Adrenal gland (tissue), 12 donors: Measurements from ENCODE around the gene TMEM117. TPM values are rescaled to one million over a fixed set of nuclear protein-coding genes. Genes with fewer than 3 reads are reported as not detected.
A peak's percentile ranks its signal among the peaks of the same experiment; 100 is the strongest.

Experiments used
- DNase-seq, 7 donors: peaks; one replicate each; pipeline ENCODE4 v3.0.0-alpha.2; 2019 to 2020
- H3K27ac ChIP-seq, 5 donors: fragments of 200-600 bp; sonication (generic) in 4 of 5; 1 replicate in 3 of 5; 2 replicates in 2 of 5; pipeline versions ENCODE4 v1.5.1 to v1.8.0; 2016 to 2020; ENCODE audit warnings: mild to moderate bottlenecking in 1 of 5
- H3K27me3 ChIP-seq: fragments of 200-600 bp; 2 replicates; pipeline ENCODE4 v1.8.0; 2021
- H3K36me3 ChIP-seq, 2 donors: fragments of 200-600 bp; replicated peaks in 1 of 2; 1 replicate in 1 of 2; 2 replicates in 1 of 2; pipeline versions ENCODE4 v1.5.1 to v1.8.0; 2018 to 2022
- H3K4me1 ChIP-seq, 2 donors: fragments of 200-600 bp; replicated peaks in 1 of 2; 1 replicate in 1 of 2; 2 replicates in 1 of 2; pipeline versions ENCODE4 v1.5.1 to v1.8.0; 2018 to 2021
- H3K4me3 ChIP-seq, 4 donors: fragments of 200-600 bp; sonication (generic) in 3 of 4; one replicate each; pipeline ENCODE4 v1.5.1; 2016 to 2018
- H3K9me3 ChIP-seq, 3 donors: fragments of 200-600 bp; sonication (generic) in 1 of 3; replicated peaks in 1 of 3; 1 replicate in 2 of 3; 2 replicates in 1 of 3; pipeline versions ENCODE4 v1.5.1 to v1.8.0; 2016 to 2021
- POLR2A ChIP-seq, 2 donors: fragments of 450-650 bp; IDR thresholded peaks; one replicate each; pipeline ENCODE4 v1.6.1; 2017; ENCODE audit warnings: antibody characterized with exemption in 2 of 2, mild to moderate bottlenecking in 2 of 2, moderate library complexity in 1 of 2
- WGBS, 4 donors: extraction: QIAGEN DNeasy Blood & Tissue Kit in 2 of 4; methylation state at CpG; one replicate each; pipeline versions ENCODE4 v1.1.5 to v1.1.7; 2013 to 2017; 5-methylcytosine and 5-hydroxymethylcytosine counted together
- intact Hi-C, 2 donors: fragments of 100-400 bp; cut with DNase I; formaldehyde crosslinking; loops; one replicate each; pipeline versions ENCODE4 v1.14.1 to v1.15.0; 2022 to 2023
- polyA plus RNA-seq, 3 donors: library from polyadenylated mRNA; stranded (reverse); fragments of 200-250 nt in 2 of 3; fragments of 350-450 nt in 1 of 3; fragmentation: Illumina TruSeq in 1 of 3; extraction: RNeasy Lipid Tissue Mini Kit (QIAGEN cat#74804) in 1 of 3; gene quantifications; one replicate each; pipeline ENCODE4 v1.2.3, GENCODE V29; 2013 to 2014
- total RNA-seq, 9 donors: library from RNA; depleted of rRNA in 4 of 9; stranded (reverse); fragments of >200 nt in 4 of 9; fragments of 120-200 nt in 1 of 9; fragmentation: NEBNext Ultra II Directional in 1 of 9; extraction: Animal tissue kit (Norgen Biotek cat#: 25700) in 1 of 9; gene quantifications; one replicate each; pipeline versions ENCODE4 v1.1.0 to v1.2.4, GENCODE V29; 2013 to 2023
- TF ChIP-seq, protein P1 (sequence below), 6 experiments: fragments of 450-650 bp in 4 of 6; fragments of 200-600 bp in 2 of 6; sonication (generic) in 1 of 6; IDR thresholded peaks; 1 replicate in 5 of 6; 2 replicates in 1 of 6; pipeline versions ENCODE4 v1.5.1 to v1.8.0; 2016 to 2021; ENCODE audit warnings: antibody characterized with exemption in 6 of 6, mild to moderate bottlenecking in 2 of 6, moderate library complexity in 1 of 6
- donor health status: healthy with polysubstance abuse.
- donor health status: Bipolar disorder and iron deficiency.
- donor health status: DM: yes; HTN: yes; CAD: no.
- donor health status: DM: no; HTN: no; CAD: no.
- donor health status: DM: no; HTN: no; CAD: no.
- donor health status: DM: yes; HTN: yes; CAD: no.

TMEM117 gene
- total and polyA plus RNA-seq, 12 donors = 1.9 to 38.5 (median 6.7) TPM

DNA sequence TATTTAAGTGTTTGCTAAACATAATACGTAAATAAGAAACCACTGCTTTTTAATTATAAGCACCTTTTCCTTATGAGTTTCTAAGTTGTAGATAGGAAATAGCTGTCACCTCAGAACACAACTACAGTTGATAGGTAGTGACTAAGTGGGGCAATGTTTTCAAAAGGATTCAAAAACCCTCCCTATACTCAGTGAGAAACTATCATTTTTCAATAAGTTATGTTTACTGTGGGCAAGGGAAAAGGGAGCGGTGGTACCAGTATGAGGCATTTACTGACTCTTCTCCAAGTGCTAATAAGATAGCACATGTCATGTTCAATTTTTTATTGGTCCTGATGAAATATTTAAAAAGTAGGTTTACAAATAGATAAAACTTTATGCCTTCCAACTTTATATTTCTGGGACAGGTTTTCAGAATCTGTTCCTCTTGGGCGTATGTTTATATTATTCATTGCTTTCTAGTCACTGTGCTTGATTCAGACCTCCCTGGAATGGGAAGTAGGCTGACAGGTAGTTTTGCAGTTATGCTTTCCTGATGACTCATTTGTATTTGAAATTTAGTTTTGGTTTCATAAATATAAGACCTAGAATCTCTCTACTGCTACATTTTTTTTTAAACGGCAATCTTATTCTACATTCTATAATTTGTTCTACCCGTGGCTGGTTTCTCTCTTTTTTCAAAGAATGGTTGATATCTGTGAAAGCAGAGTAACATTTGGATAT is 153.1 kb downstream of the TMEM117 start:
- Histone ChIP-seq H3K4me1 (peaks cover 0 to 12% of the 10 kb centered on the region in 2 donors), H3K27me3 (no peaks in the 10 kb centered on the region), H3K36me3 (no peaks in the 10 kb centered on the region), H3K9me3 (no peaks in the 10 kb centered on the region), H3K4me3 (no peak overlapping the region), H3K27ac (no peak overlapping the region)
- TF ChIP-seq, protein P1, sequence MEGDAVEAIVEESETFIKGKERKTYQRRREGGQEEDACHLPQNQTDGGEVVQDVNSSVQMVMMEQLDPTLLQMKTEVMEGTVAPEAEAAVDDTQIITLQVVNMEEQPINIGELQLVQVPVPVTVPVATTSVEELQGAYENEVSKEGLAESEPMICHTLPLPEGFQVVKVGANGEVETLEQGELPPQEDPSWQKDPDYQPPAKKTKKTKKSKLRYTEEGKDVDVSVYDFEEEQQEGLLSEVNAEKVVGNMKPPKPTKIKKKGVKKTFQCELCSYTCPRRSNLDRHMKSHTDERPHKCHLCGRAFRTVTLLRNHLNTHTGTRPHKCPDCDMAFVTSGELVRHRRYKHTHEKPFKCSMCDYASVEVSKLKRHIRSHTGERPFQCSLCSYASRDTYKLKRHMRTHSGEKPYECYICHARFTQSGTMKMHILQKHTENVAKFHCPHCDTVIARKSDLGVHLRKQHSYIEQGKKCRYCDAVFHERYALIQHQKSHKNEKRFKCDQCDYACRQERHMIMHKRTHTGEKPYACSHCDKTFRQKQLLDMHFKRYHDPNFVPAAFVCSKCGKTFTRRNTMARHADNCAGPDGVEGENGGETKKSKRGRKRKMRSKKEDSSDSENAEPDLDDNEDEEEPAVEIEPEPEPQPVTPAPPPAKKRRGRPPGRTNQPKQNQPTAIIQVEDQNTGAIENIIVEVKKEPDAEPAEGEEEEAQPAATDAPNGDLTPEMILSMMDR (IDR thresholded peaks at IDR 0.05) = no peak
- TF ChIP-seq POLR2A (IDR thresholded peaks at IDR 0.05) = no peak
- no peak for DNase-seq
- intact Hi-C loops = no loop called here
- WGBS, 4 donors = 47 to 57% (median 49%) methylated on average over 5 of the region's 5 CpGs

DNA sequence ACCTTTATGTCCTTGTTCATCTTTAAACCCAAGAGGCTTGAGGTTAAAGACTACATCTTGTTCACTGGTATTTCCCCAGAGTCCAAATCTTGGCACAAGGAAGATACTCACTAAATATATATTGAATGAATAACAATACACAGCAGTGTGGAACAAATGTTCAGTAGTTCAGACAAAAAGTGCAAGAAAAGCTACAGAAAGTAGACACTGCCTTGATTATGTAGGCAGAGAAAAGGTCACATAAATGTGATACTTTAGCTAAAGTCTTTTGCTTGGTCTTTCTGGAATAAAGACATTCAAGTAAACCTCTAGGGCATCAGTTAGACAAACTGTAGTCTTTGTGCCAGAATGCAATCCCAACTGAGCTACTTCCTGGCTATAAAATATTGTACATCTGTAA is 157.0 kb downstream of the TMEM117 start:
- Histone ChIP-seq H3K4me1 (peaks cover 0 to 12% of the 10 kb centered on the region in 2 donors), H3K27me3 (no peaks in the 10 kb centered on the region), H3K36me3 (no peaks in the 10 kb centered on the region), H3K4me3 (no peak overlapping the region), H3K9me3 (no peaks in the 10 kb centered on the region), H3K27ac (no peak overlapping the region)
- no peak for DNase-seq
- intact Hi-C loops = no loop called here
- no peak for TF ChIP-seq POLR2A (IDR thresholded peaks at IDR 0.05)
- TF ChIP-seq, protein P1 (IDR thresholded peaks at IDR 0.05) = no peak

DNA sequence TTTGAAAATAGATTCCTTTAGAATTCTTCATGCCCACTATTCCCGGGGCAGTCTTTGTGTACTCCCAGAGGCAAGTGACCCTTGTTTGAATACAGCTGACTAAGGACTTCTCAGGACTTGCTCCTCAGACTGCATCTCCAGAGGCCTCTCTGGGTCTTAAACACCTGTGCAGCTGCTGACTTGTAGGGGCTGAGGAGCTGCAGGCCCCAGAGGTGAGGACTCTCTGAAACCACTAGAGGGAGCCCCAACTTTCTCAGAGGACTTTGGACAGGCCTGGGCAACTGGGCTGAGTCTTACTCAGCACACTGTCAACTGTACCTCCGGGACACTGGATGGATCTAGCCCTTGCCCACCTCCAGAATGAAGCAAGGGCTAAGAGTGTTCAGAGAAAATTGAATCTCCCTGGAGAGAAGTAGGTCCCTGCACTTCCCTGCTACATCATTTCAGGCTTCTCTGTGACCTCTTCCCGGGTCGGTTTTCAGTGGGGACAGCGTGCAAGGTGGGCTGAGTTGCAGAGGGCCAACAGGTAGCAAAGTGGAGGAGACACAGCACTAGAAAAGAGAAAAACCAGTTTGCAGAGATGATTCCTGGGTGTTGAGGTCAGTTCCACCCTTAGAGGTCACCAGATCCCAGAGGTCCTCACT is 164.6 kb downstream of the TMEM117 start:
- intact Hi-C loops = no loop called here
- Histone ChIP-seq H3K36me3 (no peaks in the 10 kb centered on the region), H3K27me3 (no peaks in the 10 kb centered on the region), H3K4me1 (no peaks in the 10 kb centered on the region), H3K27ac (no peak overlapping the region), H3K4me3 (no peak overlapping the region), H3K9me3 (no peaks in the 10 kb centered on the region)
- peak in 4 of 7 donors; percentile 19 to 53 (median 25) for DNase-seq
- no peak for TF ChIP-seq POLR2A (IDR thresholded peaks at IDR 0.05)
- TF ChIP-seq, protein P1 (IDR thresholded peaks at IDR 0.05) = peak in 5 of 6 experiments; percentile 8 to 49 (median 25)
- 87 to 94% (median 89%) methylated on average over 4 to 5 of the region's 5 CpGs for WGBS, 4 donors

DNA sequence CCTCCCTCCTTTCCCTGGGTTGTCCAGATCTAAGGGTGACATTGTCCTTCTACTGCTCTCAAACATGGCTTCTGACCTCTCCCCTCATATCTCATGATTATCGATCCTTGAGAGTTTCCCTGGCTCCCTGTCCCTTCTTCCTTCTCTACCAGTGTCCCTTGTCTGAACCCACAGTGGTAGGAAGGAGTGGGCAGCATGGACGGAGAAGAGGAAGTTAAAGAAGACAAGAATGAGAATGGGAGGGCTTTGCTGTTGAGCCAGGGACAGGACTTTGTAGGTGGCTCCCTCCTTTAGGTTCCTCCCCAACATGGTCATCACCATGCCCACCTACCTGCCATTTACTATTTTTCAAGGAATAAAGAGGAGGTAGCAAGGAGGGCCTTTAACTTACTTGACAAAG is 166.7 kb downstream of the TMEM117 start:
- intact Hi-C loops = no loop called here
- Histone ChIP-seq H3K36me3 (no peaks in the 10 kb centered on the region), H3K27me3 (no peaks in the 10 kb centered on the region), H3K9me3 (no peaks in the 10 kb centered on the region), H3K27ac (no peak overlapping the region), H3K4me1 (no peaks in the 10 kb centered on the region), H3K4me3 (no peak overlapping the region)
- DNase-seq = no peak
- WGBS, 4 donors = 83 to 98% (median 88%) methylated on average over 2 of the region's 2 CpGs
- TF ChIP-seq, protein P1 (IDR thresholded peaks at IDR 0.05) = no peak
- no peak for TF ChIP-seq POLR2A (IDR thresholded peaks at IDR 0.05)
